ENCODE results near the gene CNOT2. TPM values are rescaled to one million over a fixed set of nuclear protein-coding genes. Genes with fewer than 3 reads are reported as not detected.

CNOT2 gene
- total and polyA plus RNA-seq, 2 donors (not counting 3 experiments of a cell fraction or from before 2014, with no cell fraction given), result 52.2 to 79.7 TPM

GRCh38 chr12:70245458-70245857 is 2.2 kb downstream of the CNOT2 start:
- Histone ChIP-seq H4K20me1 (replicated peaks; ENCODE audit: control insufficient read depth, extremely low read depth, insufficient read depth, low read length) (peaks cover 6% of the 10 kb centered on the region), H3K4me2 (ENCODE audit: insufficient read depth, low read length) (peak overlapping the region; percentile 83)
- CTCF ChIA-PET, result interaction anchor here (1.9 kb wide), 1 partner anchor 345 kb away, joined by 4 read pairs; no protein-coding TSS in a partner anchor

More at GRCh38 chr12:70245458-70245857, 2.2 kb downstream of the CNOT2 start:
- BruUV-seq (replicated peaks), result no TSS peak
- FAIRE-seq, result no peak
- Histone ChIP-seq H3K27ac (ENCODE audit: insufficient read depth, low read depth, low read length) (no peak overlapping the region), H3K27me3 (ENCODE audit: control insufficient read depth in 2 of 2, insufficient read depth in 2 of 2, low read length in 2 of 2) (no peaks in the 10 kb centered on the region), H3K79me2 (ENCODE audit: control insufficient read depth, insufficient read depth, low read length) (peaks cover 68% of the 10 kb centered on the region), H3K9me3 (replicated peaks; ENCODE audit: control insufficient read depth, insufficient read depth, low read length) (no peaks in the 10 kb centered on the region), H3K36me3 (ENCODE audit: control insufficient read depth in 2 of 2, extremely low read depth in 1 of 2, insufficient read depth in 2 of 2, low read length in 2 of 2) (peaks cover 0 to 4% of the 10 kb centered on the region in 2 experiments), H3K4me3 (replicated peaks in 1 of 3; ENCODE audit: insufficient read depth in 1 of 3, low read depth in 1 of 3, low read length in 3 of 3) (no peak overlapping the region), H3K9me1 (replicated peaks; ENCODE audit: control insufficient read depth, extremely low read depth, insufficient read depth, low read length) (no peaks in the 10 kb centered on the region), H3K9ac (replicated peaks; ENCODE audit: extremely low read depth, insufficient read depth, low read length) (no peak overlapping the region), H3K4me1 (ENCODE audit: control insufficient read depth, extremely low read depth, insufficient read depth, low read length) (peaks cover 54% of the 10 kb centered on the region), H2AFZ (ENCODE audit: low read depth, low read length) (no peak overlapping the region)
- intact Hi-C loops (cut with micrococcal nuclease), result no loop called here
- DNase-seq (ENCODE audit: low read depth, low spot score), result no peak
- no peak for TF ChIP-seq FOS (IDR thresholded peaks at IDR 0.05; ENCODE audit: borderline replicate concordance, insufficient read depth, low read length)
- no peak for TF ChIP-seq POLR2A (IDR thresholded peaks at IDR 0.05; ENCODE audit: low read depth, low read length)
- TF ChIP-seq POLR2AphosphoS5 (IDR thresholded peaks at IDR 0.05; ENCODE audit: insufficient read depth, low read depth, low read length), result no peak
- no peak for TF ChIP-seq GATA2 (IDR thresholded peaks at IDR 0.05; ENCODE audit: insufficient read depth, insufficient read length, low read depth, low read length)
- no peak for TF ChIP-seq CTCF (IDR thresholded peaks at IDR 0.05; ENCODE audit: extremely low read depth in 1 of 2, insufficient read depth in 1 of 2, low read depth in 1 of 2, low read length in 2 of 2)
- TF ChIP-seq MYC (IDR thresholded peaks at IDR 0.05; ENCODE audit: low read depth, low read length), result no peak
- TF ChIP-seq MAX (IDR thresholded peaks at IDR 0.05; ENCODE audit: insufficient read depth, insufficient read length), result no peak
- TF ChIP-seq EZH2 (IDR thresholded peaks at IDR 0.05; ENCODE audit: borderline replicate concordance, low read depth, low read length, severe bottlenecking), result no peak
- TF ChIP-seq JUN (IDR thresholded peaks at IDR 0.05; ENCODE audit: borderline replicate concordance, insufficient read depth, insufficient read length, low read depth), result no peak
- dilution Hi-C loops (cut with MboI; ENCODE audit: extremely low pct_ligation_motif_present, low sequenced_read_pairs), result no loop called here
- POLR2A ChIA-PET, result no interaction called here

Measured in endothelial cell of umbilical vein (primary cell).